Superior temporal gyrus (tissue), 1 donor: ENCODE measurements around the gene LRP8.

Experiments used
- DNase-seq: peaks from one replicate; pipeline ENCODE4 v3.0.0-alpha.2; 2016; ENCODE audit errors: extremely low spot score

Gene LRP8

DNA sequence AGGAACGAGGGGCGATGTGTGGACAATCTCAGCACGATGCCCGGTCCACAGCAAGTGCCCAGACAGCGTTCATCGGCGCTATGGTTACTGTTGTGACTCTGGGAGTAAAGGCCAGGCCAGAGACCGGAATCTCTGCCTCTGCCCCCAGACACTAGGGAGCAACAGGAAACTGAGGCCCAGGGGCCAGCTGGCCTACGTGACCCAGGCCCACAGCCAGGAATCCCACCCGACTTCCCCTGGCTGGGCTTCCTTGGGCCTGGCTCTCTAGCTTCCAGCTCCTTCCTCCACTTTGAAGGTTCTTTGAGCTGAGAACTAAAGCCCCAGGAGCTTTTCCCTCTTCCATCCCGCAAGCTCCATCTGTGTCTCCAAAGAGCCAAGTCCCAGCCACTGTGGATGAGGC lies 4.6 kb downstream of the LRP8 start:
- no peak for DNase-seq

DNA sequence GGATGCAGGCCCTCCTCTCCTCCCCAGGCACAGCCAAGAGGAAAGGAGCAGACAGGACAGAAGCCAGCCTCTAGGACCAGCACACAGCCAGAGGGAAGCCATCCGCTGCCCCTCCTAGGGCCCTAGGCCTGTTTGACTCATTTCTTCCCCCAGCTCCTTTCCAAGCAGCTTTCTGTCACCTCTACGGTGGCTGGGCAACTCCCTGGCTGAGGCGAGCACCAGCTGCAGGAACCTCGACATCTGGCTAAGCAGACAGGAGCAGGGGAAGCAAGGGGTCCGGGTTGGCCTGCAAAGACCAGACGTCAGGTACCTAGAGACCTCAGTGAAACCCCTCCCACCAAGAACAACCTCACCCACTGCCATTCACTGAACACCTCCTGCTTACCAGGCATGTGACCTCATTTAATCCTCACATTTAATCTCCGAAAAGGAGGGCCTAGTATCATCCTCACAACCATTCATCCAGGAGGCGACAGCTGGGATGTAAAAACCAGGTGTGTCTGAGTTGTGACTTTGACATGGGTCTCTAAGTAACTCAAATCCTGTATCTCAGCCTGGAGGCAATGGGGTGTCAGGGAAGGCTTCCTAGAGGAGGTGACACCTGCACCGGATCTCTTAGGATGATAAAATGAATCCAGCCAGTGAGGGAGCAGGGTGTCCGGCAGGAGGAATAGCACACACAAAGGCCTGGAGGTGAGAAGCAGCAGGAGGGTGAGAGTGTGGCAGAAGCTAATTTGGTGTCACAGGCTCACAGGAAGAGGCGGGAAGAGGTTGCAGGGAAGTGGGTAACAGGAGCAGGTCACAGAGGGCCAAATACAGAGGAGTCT lies 5.9 kb downstream of the LRP8 start:
- no peak for DNase-seq

DNA sequence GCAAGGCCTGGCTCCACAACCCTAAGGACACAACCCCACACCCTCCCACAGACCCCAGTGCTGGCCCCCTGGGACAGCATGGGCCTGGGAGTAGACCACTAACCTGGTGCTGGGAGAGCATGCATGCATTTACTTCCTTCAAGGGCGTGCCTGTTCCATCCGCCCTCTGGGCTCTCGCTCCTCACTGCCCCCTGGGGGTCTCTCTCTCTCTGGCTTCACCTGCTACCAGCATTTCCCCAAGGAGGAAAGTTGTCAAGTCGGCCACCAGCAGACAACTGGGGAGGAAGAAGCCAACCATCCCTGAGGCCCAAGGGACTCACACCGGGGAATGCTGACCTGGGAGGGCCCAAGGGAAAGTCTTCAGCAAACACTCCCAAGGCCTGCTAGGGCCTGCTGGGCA lies 6.5 kb downstream of the LRP8 start:
- DNase-seq = no peak

DNA sequence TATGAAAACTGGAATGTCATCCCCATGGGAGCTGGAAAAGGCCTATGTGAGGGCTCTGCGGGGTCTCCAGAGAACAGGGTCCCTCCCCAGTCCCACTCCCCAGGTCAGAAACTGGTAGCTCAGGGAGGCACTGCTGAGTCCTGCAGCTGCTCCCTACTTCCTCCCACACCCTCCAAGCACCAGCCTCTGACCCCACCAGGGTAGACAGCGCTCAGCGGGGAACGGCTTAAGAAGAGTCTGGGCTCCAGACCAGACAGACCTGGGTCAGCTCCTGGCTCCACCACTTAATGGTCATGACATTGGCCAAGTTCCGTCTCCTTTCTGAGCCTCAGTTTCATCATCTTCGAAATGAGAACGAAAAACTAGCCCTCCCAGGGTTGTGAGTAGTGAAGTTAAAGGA lies 7.2 kb downstream of the LRP8 start:
- no peak for DNase-seq

DNA sequence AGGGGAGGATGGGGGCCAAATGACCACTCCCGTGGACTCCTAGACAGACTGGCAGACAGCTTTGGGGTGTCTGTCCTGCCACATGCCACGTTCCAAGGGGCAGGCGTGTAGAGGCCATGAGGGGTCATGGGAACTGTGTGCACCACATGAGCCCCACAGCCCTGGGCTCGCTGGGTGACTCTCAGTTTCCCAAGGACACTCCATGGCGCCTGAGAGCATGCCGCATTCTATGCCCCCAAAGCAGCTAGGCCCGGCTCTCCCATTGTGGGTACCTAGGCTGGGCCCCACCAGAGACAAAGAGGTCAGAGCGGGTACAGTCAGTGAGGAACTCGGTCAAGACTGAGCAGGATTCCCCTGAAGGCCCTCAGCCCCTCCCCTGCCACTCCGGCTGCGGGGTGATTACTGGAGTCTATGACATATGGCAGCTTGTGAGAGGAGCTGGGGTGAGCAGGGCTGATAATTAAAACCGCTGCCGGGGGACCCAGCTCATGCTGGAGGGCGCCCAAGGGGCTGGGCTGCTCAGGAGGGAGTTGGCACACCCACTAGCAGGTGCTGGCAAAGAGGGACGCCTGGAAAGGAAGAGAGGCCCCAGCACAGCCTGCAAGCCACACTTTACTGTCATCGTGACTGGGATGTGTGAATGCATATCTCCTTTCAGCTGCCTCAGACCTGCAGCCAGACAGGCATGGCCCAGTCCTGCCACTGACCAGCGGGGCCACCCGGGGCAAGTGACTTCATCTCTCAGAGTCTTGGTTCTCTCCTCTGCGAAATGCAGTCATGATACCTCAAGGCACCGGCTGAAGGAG lies 8.4 kb downstream of the LRP8 start:
- no peak for DNase-seq

DNA sequence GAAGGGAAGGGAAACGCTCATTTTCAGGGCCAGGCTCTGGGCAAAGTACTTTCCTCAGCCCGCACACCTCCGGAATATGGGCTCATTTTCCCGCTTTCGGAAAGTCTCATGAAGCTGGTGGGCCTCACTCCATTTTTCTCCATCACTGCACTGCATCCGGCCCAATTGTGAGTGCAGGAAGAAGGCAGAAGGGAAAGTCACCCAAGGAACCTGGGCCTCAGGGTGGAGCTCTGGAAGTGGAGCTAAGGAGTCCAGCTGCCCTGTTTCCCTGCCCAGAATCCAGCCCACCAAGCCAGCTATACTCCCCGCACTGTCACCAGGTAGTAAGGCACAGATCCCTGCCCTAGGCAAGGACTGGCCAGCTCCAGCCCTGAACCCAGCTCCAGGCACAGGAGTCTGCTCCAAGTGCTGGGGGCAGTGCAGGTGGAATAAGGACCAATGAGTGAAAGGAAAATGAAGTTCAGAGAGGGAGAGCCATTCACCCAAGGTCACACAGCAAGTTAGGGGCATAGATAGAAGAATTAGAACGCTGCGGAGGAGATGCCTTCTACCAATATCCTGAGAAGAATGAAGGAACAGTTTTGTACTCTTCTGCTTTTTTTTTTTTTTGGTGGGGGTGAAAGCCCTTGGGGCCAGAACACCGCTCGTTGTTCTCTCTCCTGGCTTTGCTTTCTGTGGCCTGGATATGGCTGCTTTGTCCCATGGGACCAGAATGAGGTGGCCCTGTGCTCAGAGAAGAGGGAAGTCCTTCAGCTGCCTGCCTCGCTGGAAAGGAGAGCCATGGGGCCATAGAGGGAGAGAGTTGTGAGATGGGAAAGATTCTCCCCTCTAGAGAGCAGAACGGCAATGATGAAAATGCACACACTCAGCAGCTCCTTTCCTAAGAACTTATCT lies 10.0 kb downstream of the LRP8 start:
- DNase-seq = no peak

DNA sequence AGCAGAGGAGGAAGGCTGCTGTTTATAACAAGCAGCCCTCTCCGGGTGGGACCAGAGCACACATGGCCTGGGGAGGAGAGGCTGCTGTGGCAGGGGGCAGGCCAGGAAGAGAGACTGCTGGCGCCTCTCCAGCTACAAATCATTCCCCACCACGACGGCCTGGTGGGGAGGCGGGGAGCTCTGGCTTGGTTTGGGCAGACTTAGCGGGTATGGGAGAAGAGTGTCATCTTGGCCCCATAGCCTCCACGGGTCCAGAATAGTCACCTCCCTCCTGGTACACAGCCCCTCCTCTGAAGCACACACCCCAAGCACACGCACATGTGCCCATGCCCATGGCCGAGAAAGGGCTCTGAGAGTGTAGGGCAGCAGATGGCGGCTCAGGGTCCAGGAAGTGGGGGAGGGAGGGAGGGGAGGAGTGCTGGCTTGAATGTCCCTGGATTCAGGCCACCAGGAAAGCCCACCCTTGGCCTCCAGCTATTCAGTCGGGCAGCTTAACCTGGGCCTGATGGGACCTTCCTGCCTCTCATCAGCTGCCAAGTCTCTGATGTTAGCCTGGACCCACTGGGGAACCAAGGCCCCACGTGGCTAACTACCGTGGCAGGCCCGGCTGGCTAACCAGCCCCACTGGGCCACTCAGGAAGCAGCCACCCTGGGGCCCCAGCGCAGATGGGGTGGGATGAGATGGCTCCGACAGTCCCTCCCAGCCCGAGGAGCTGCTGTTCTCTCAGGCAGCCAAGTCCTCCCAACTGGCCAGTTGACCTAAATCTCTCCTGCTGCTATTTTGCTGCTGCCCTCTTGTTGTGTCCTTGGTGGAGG lies 10.9 kb downstream of the LRP8 start:
- no peak for DNase-seq

DNA sequence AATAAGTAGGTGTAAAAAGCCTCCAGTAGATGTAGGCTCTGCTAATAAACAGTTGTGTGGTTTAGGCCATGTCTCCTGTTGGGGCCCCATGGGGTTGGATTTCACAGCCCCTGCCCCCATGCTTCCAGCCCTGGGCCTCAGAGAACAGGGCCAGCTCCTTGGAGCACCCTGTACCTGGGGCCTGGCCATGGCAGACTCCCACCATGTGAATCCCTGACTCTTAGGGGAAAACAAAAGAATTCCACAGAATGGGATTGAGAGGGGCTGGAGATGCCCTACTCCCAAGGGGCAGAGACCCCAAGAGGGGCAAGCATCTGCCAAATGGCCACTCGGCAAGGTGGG lies 11.5 kb downstream of the LRP8 start:
- no peak for DNase-seq

DNA sequence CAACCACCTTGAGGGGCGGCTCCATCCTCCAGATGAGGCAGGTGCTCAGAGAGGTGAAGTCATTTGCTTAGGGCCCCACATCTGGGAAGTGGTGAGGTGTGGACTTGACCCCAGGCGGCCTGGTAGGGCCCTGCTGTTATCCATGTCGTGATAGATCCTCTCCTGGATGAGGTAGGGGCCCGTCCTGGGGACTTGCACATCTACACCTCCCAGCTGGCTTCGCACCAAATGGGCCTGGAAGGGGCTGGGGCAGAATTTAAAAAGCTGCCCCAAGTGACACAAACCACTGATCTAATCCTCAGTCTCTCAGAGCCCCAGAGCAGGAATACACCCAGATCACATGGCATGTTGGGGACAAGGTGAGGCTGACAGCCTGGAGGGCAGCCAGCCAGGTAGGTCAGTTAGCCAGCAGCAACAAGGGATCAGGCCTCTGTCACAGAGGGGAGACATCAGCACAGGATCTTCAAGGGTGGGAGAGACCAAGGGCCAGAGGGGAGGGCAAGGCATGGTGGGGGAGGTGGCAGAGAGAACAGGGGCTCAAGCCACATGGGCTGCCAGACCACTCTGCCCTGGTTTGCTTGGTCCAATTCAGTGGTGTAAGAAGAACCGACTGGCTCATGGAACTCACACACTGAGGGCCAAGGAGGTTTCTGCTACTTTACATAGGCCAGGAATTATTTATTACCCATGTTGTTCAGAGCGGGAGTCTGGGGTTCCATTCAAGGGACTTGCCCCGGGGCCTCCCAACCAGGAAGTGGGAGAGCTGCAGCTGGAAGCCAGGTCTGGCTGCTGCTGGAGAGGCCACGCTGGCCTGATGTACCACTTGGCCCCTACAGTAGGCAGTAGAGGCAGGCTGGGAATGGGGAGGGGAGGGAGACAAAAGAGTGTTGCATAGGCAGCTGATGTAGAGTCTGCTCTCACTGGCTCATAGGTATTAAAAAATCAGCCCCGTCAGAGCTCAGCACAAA lies 12.1 kb downstream of the LRP8 start:
- DNase-seq = no peak

DNA sequence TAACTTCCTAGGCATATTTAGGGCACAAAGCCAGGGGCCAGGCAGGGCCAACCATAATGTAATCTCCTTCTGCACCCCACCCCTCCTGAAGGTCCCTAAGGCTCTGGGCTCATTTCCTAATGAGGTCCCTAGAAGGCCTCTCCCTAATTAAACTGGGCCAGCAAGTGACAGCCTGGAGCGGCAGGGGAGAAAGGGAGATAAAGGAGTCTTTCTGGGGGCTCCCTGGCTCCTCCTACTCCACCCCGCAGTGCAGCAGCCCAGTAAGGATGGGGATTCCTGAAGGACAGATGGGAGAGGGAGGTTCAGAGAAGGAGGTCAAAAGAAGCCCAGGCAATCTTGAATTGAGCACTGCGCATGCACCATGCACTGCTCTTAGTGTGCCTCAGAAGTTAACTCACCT lies 12.8 kb downstream of the LRP8 start:
- DNase-seq = no peak

DNA sequence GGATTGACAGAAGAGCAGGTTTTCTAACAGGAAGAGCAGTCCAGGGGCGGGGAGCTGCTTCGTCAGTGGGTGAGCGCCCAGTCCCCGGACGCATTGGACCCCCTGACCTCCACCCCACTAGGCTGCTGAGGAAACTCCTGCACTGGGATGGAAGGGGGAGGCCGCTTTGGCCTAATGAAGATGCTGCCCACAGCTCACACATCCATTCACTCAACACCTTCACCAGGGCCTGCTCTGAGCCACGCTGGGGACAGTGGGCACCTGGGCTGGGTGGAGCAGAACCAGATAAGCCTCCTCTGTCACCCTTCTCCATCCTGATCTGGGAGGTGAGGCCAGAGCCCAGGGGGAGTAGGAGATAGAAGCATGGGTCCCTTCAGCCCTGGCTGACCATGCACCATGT lies 13.3 kb downstream of the LRP8 start:
- no peak for DNase-seq

DNA sequence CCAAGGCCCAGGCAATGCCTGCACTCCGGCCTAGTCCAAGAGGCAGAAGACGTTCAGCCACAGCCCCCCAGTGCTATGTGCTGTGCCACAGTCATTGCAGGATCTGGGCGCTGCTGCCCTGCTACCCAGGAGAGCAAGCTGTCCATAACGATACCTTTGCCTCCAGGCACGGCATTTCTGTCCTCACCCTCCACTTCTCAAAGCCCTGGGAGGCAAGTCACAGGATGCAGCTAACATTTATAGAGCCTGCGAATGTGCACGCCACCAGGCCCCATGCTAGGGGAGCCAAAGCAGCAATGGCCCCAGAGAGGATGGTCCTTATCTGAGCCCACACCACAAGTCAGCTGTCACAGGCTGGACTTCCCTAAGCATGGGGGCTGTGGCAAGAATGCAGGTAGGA lies 13.8 kb downstream of the LRP8 start:
- DNase-seq = no peak

DNA sequence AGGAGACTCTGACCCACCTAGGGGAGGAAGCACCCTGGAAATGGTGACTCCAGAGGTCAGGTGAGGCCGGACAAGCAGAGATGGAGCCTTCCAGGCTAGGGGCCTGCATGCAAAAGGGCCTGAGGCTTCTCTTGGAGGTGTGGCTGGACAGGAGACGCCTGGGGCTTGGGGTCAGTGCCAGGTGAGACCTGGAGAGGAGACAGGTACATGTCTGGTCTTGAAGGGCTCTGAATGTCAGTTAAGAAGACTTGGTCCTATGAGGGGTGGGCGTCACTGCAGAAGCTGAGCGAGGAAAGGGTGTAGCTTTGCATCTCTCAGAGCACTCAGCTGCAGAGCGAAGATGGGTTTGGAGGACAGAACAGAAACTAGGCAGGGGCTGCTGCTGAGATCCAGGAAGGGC lies 14.3 kb downstream of the LRP8 start:
- no peak for DNase-seq

DNA sequence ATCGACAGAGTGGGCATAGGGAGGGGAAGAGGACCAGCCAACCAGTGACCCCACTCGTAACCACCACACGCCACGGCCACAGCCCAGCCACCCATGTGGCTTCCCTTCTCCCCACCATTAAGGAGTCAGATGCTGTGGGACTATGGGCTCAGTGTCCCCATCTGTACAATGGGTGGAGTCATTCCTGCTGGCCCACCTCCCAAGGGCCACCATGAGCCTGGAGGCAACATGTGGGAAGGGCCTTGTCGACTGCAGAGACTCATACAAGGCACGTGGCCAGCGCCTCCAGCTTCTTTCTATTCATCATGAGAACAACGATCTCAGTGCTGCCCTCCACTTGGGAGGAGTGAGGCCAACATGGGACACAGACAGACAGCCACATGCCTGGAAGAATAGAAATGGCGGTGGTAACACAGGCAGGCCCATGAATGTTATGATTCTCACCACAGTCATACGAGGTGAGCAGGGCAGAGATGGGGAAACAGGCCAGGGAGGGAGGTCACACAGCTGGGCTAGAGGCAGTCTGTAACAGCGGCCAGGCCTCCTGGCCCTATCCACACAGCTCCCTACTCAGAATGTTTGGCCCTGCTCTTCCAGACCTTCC lies 16.1 kb downstream of the LRP8 start:
- DNase-seq = no peak

DNA sequence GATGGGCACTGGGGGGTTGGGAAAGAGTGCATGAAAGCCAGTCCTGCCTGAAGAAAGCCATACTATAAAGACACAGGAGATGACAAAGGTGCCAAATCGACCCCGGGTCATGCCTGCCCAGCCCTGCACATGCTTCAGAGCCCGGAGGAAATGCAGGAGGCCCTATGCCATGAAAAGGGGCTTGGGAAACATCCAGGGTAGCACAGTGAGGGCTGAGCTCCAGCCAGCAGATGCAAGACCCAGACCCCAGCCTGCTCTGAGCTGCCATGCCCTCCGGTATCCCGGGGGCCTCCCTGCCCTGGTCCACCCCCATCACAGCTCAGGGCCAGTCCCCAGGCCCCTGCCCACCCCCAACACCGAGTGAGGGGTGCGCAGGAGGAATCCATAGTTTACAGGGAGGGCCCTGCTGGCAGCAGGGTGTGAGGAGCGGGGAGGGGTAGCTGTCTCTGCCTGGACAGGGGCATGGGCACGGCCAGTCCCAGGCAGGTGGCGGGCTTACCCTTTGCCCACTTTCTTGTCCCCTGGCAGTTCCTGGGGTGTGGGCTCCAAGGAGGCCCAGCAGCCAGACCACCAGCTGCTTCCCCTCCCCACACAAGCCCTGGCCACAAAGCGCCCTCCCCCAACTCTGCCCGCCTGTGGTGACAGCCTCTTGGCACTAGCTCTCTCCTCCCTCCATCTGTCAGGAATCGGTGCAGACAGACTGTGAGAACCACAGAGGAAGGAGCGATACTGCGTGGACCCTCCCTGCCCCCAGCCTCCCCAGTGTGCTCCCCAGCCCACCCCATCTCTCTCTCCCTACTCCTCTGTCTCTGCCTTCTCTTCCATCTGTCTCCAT lies 16.8 kb downstream of the LRP8 start:
- DNase-seq = no peak

DNA sequence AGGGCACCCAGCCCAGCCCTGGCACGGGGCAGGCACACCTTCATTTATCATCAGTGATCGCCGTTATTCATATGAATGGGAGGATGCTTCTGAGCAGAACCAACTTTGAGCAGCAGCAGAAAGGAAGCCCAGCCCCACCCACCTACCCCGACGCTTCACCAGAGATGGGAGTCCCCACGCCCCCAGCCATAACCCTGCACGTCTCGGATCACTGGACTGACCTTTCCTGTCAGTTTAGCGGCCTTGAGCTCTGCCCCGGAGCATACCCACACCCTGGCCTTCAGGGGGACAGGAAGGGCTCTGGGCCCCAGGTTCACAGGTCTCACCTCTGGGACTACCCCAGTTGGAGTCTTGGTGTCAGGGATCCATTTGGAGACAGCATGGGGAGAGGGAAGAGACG lies 18.1 kb downstream of the LRP8 start:
- no peak for DNase-seq

DNA sequence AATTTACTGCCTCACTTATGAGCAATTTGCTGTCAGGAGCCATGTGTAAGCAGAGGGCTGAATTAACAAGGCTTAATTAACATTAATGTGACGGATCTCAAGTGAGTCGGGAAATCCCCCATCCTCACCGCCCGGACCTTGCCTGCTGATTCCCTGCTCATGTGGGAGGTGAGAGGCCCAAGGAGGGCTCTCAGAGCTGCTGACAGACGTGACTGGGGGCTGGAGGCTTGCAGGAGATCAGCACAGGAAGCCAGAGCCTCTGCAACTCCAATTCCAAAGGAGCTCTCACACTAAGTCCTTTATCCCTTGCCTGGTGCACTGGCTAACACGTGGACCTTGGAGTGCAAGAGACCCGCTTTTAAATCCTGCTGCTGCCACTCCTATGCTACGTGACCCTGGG lies 19.4 kb downstream of the LRP8 start:
- no peak for DNase-seq

DNA sequence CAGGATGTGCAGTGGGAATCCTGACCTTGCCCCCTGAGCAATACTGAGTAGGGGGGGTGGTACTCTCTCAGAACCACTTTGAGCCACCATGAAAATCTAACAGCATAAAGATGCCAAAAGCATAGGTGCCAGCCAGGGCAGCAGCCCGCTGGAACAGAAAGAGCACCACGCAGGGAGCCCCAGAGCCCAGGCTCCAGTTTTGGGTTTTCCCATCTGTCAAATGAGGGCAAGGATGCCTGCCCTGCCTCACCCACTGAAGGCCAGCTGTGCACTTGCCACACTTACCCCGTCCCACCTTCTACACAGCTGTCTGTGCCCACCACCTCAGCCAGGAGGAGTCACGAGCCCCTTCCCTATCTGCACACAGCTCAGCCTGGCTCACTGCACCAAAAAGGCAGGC lies 20.8 kb downstream of the LRP8 start:
- DNase-seq = no peak

DNA sequence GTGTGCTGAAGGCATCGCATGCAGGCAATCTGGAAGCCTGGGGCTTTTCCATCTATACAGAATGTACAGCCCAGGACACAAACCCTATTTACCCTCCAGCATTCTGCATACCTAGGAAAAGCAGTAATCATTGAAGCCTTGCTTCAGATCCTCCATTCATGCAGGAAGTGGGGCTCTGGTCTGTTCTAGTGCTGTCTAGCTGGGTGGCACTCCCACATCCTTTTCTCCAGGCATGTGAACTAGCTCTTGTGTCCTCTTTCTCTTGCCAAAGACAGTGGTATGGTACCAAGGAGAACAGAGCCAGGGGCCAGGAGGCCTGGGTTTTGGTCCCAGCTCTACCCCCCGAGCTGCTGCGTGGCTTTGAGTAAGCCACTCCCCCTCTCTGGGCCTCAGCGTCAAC lies 21.7 kb downstream of the LRP8 start:
- DNase-seq = no peak
